ENCODE measurements around the gene SLC35B2. TPM values are rescaled to one million over a fixed set of nuclear protein-coding genes. Genes with fewer than 3 reads are reported as not detected.

Gene SLC35B2
- polyA plus RNA-seq, 3 donors = 46.7 to 56.2 (median 48.8) TPM

DNA sequence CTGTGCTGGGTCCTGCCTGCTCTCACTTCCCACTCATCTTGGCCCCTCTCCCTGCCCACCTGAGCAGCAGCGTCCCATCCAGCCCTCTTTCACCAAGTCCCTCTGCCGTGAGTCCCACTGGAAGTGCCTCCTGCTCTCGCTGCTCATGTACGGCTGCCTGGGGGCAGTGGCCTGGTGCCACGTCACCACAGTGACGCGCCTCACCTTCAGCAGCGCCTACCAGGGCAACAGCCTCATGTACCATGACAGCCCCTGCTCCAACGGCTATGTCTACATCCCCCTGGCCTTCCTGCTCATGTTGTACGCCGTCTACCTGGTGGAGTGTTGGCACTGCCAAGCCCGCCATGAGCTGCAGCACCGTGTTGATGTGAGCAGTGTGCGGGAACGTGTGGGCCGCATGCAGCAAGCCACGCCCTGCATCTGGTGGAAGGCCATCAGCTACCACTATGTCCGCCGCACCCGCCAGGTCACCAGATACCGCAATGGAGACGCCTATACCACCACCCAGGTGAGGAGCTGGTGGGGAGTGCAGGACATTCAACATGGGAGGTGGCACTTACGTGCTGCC, 15.8 kb upstream of the SLC35B2 start:
- DNase-seq (ENCODE audit: extremely low read depth in 1 of 11, low read depth in 9 of 11, low spot score in 4 of 11) = no peak

DNA sequence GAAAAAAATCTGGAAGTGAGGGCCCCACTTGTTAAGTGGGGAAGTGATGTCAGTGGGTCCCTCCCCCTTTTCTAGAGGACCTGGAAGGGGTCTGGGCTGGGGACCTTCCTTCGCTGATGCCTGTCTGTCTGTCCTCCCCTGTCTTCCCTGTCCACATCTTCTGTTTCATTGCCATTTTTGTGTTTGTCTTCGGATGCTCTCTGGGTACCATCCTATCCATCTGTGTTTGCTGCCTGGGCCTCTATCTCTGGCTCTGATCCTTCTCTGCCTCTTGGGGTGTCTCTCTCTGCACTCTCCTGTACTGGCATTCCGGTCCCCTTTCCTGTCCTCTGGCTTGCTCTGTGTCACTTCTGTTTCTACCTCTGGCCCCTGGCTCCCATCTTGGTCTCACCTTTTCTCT, 15.2 kb upstream of the SLC35B2 start:
- no peak for DNase-seq (ENCODE audit: extremely low read depth in 1 of 11, low read depth in 9 of 11, low spot score in 4 of 11)

DNA sequence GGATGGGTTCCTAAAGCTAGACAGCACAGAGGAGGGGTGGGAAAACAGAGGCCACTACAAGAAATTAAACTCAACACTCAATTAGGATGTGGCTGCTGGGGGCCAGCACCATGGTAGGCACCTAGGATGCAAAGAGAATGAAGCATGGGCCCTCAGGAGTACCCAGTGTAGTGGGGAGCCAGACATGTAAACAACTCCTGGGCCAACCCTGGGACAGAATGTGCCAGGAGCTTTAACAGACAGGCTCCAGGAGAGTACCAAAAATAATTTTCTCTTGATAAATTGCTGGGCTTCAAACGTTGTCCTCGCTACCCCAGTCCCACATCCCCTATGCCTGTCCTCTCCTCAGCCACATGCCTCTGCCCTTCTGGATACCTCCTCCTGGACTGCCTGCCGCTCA, 14.6 kb upstream of the SLC35B2 start:
- DNase-seq (ENCODE audit: extremely low read depth in 1 of 11, low read depth in 9 of 11, low spot score in 4 of 11) = no peak

DNA sequence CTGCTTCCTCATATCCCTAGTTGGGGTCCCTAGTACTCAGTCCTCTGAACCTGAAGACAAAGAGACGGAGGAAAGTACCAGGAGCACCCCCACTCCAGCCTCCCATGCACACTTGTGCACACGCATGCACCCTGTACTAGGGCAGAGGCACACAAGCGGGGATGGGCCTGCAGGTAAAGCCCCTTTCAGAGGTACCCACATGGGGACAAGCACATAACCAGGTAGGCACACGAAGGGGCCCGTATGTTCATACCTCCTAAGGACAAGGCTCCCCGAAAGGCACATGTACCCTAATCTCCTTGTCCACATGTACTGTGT, 14.0 kb upstream of the SLC35B2 start:
- DNase-seq (ENCODE audit: extremely low read depth in 1 of 11, low read depth in 9 of 11, low spot score in 4 of 11) = no peak

DNA sequence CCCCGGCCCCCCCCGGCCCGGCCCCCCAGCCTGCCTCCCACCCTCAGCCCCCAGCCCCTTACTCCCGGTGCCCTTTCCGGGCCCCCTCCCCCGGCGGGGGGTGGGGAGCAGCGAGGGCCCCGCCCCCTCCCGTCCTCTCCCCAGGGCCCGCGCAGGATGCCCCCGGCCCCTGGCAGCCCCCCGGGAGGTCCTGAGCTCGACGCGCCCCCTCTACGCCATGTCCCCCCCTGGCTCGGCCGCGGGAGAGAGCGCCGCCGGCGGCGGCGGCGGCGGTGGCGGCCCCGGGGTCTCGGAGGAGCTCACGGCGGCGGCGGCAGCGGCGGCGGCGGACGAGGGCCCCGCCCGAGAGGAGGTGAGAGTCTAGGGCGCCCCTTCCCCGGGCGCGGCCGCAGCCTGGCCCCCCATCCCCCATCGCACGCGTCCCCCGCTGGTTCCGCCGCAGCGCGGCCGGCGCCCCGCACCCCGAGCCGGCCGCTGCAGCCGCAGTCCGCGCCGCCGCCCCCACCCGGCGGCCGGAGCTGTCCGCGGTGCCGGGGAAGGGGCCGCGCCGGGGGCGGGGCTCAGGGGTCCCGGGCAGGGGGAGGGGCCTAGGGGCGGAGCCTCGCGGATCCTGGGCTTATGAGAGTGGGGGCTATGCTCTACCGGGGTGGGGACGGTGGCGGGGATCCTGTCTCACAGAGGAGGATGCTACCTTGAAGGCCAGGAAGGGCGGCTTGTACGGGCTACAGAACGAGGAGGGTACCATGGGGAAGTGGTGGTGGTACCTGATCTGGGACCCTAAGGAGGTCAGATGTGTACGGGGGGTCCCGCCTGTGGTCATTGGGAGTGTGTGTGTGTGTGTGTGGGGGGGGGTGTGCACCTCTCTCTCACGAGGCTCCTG, 13.4 kb upstream of the SLC35B2 start:
- no peak for DNase-seq (ENCODE audit: extremely low read depth in 1 of 11, low read depth in 9 of 11, low spot score in 4 of 11)

DNA sequence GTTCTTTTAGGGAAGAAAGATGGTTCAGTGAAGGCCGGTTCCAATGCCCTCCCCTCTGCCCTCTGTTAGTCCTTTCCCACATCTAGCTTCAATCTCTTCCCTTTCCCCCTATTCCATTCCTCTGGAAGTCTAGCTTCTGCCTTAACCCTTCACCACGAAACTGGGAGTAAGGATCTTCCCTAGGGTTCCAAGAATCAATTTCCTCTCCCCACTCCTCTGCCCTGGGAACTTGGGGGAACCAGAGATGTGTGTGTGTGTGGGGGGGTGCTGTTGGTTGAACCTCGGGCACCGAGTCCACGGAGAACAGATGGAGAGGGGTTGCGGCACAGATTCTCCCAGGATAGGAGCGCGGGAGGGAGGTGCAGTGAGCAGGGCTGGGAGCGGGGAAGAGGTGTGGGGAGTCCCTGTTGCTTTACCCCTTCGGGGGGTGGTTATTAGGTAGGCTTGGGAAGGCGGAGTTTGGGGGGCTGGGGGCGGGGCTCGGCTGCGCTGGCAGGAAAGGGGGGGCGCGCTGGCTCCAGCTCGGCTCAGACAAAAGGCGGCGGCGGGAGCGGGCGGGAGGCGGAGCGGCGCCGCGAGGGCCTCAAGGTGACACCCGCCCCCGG, 12.7 kb upstream of the SLC35B2 start, which contains the start of gene TMEM151B:
Gene TMEM151B, plus strand, starts transcription at position 530 of the 605 bp plus-strand sequence. CDS start 293 bp downstream, outside the sequence.
- DNase-seq (ENCODE audit: extremely low read depth in 1 of 11, low read depth in 9 of 11, low spot score in 4 of 11) = no peak

DNA sequence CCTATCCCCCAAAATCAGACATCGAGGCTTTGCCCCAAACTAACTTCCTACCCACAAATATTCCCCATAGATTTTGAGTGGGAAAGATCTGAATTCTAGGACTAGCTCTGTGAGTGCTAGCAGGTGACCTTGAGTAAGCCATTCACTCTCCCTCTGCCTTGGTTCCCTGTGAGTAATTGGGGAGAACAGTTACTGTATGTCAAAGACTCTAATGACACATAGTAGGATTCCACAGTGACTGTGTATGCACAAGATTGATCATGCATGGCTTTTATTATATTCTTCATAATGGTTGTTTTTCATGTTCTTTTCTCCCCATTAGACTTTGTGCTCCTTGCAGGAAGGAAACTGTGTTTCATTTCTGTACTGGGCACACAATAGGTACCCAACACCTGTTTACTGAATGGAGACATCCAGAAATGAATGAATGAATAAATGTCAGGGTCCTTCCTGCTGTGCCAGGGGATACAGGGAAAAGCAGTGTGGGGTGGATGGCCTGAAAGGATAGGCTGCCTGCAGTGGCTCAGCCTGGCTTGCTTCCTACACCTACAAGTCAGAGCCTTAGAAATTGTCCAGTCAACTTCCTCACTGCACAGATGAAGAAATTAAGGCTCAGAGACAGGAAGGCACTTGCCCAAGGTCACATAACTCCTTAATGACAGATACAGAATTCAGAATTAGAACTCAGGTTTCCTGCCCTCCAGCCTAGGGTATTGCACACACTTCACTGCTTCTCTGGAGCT, 12.0 kb upstream of the SLC35B2 start:
- DNase-seq (ENCODE audit: extremely low read depth in 1 of 11, low read depth in 9 of 11, low spot score in 4 of 11) = no peak

- DNase-seq (ENCODE audit: extremely low read depth in 1 of 11, low read depth in 9 of 11, low spot score in 4 of 11) = peak in 4 of 11 donors; percentile 55 to 62 (median 56)
These were observed 10.8 kb upstream of the SLC35B2 start for GRCh38 chr6:44268095-44268628.

DNA sequence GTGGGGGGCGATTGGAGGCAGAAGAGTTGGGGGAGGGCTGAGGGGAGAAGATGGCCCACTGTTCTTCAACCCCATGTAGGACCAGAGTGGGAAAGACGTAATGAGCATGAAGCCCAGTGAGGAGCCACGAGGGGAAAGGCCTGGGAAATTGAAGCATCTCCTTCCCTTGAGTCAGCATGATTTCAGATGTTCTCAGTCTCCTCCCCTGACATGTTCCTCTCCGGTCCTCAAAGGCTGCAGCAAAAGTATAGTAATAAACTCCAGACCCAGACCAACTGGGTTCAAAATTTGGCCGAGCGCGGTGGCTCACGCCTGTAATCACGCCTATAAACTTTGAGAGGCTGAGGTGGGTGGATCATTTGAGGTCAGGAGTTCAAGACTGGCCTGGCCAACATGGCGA, 9.9 kb upstream of the SLC35B2 start:
- DNase-seq (ENCODE audit: extremely low read depth in 1 of 11, low read depth in 9 of 11, low spot score in 4 of 11) = no peak

DNA sequence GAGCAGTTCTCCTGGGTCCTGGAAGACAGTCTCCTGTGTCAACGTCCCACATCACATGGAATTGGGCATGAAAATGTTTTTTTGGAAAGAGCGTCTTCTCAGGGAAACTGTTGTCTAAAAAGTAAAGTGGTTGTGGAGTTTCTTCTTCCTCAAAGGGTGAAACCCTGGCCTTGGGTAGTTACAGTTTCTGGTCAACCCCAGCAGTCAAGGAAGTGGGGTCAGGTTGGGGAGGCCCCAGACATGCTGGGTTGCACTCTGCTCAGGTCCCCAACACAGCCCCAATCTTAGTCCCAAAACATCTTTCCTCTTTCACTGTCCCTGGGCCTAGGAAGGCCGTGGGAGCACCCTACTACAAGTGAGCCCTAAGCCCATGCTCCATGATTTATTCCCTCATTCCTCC, 9.0 kb upstream of the SLC35B2 start:
- DNase-seq (ENCODE audit: extremely low read depth in 1 of 11, low read depth in 9 of 11, low spot score in 4 of 11) = no peak

GRCh38 chr6:44265722-44266233, 8.4 kb upstream of the SLC35B2 start:
- no peak for DNase-seq (ENCODE audit: extremely low read depth in 1 of 11, low read depth in 9 of 11, low spot score in 4 of 11)

GRCh38 chr6:44265007-44265721, 7.8 kb upstream of the SLC35B2 start, which contains the start of gene NFKBIE:
Gene NFKBIE (minus strand): TSS chr6:44265551. CDS start chr6:44265346, 205 bp downstream.
- peak in 10 of 11 donors; percentile 82 to 90 (median 89) for DNase-seq (ENCODE audit: extremely low read depth in 1 of 11, low read depth in 9 of 11, low spot score in 4 of 11)

DNA sequence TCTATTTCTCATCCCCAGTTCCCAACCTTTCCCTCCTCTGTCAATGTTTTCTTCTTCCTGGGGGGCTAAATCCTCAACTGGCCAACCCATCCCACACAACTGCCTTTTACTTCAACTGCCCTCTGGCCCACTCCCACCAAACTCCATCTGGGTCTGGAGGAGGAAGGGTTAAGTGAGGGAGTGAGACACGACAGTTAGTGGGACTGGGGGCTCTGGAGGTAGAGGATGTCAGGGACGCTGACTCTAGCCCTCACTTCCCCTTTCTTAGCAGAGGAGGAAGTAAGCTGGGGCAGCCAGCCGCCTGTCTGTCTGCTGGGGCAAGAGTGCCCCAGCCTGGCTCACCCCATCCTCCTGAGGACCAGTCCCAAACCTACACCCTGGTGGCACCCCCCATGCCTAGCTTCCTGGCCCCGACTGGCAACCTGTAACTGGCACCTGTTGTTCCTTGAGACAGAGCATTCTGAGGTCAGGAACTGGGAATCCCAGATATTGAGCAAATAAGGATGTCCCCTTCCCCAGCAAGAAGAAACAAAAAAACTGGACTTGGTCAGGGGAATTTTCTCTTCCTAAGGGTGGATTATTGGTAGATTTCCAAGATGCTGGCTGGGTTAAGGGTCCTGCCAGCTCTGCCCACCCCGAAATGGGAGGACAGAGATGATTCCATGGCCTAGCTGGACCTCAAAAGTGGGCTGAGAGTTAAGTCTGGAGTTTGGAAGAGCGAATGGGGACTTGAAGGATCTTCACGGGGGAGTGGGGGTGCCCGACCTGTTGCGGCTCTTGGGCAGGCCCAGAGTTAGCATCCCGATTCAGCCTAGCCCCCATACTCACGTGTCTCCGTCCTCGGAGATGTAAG, 7.1 kb upstream of the SLC35B2 start:
- DNase-seq (ENCODE audit: extremely low read depth in 1 of 11, low read depth in 9 of 11, low spot score in 4 of 11) = peak in 1 of 11 donors; percentile 28

GRCh38 chr6:44263354-44264100, 6.2 kb upstream of the SLC35B2 start:
- peak in 1 of 11 donors; percentile 28 for DNase-seq (ENCODE audit: extremely low read depth in 1 of 11, low read depth in 9 of 11, low spot score in 4 of 11)

GRCh38 chr6:44262467-44263353, 5.4 kb upstream of the SLC35B2 start:
- no peak for DNase-seq (ENCODE audit: extremely low read depth in 1 of 11, low read depth in 9 of 11, low spot score in 4 of 11)

- DNase-seq (ENCODE audit: extremely low read depth in 1 of 11, low read depth in 9 of 11, low spot score in 4 of 11) = no peak
These were observed 4.3 kb upstream of the SLC35B2 start for GRCh38 chr6:44261581-44261980.
